Regular cardiac myocyte (primary cell): ENCODE data around the gene SIGLEC7. TPM values are rescaled to one million over a fixed set of nuclear protein-coding genes. Genes with fewer than 3 reads are reported as not detected.

ENCODE experiments used
- total RNA-seq: library from RNA; depleted of rRNA; stranded (reverse); fragments of >200 nt; gene quantifications from 2 replicates; pipeline ENCODE4 v1.2.3, GENCODE V29; 2014

The SIGLEC7 gene
- total RNA-seq = not detected in 2 replicates

DNA sequence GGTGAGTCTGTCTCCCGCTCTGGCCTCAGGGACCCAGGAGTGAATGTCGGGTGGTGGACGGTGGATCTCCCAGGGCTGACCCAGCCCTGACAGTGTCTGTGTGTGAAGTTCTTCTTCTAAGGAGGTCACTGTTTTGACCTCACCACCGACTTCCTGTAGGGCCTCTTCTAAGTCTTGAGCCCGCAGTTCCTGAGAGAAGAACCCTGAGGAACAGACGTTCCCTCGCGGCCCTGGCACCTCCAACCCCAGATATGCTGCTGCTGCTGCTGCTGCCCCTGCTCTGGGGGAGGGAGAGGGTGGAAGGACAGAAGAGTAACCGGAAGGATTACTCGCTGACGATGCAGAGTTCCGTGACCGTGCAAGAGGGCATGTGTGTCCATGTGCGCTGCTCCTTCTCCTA, at the start of gene SIGLEC7:
Gene SIGLEC7, plus strand, starts transcription at position 183 of the 400 bp plus-strand sequence. Its CDS starts 69 bp downstream, at position 252.

DNA sequence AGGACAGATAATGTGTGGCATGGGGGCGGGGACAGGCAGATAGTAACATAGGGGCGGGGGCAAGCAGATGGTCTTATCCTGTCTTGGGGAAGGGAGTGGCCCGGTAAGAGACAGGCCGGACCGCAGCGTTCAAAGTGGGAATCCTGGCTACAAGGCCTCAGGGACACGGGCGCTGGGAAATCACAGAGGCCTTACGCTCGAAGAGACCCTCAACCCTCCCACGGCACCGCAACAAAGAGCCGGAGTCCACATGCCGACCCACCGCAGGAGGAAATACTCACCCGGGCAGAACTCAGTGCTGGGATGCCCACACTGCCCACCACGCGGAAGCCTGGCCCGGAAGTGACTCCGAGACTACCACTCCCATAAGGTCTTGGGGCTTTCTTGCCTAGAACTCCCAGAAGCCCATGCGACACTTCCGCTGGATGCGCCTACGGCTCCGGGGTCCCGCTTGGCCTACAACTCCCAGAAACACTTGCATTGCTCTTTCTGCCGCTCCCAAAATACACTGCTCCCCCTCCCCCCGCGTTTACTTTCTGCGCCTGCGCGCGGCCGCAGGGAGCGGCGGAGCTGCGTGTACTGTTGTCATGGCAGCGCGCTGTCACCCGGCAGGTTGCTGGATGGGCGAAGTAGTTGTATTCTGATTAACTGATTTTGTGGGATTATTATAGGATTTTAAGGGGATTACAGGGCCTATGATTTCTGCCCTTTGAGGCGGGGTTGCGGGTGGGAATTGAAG, 33.9 kb upstream of the SIGLEC7 start, which contains the start of gene CTU1:
Gene CTU1, minus strand, starts transcription at position 344 of the 739 bp plus-strand sequence. CDS start 3,840 bp downstream, outside the sequence.

DNA sequence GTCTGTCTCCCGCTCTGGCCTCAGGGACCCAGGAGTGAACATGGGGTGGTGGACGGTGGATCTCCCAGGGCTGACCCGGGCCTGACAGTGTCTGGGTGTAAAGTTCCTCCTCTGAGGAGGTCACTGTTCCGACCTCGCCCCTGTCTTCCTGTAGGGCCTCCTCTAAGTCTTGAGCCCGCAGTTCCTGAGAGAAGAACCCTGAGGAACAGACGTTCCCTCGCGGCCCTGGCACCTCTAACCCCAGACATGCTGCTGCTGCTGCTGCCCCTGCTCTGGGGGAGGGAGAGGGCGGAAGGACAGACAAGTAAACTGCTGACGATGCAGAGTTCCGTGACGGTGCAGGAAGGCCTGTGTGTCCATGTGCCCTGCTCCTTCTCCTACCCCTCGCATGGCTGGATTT, 17.4 kb upstream of the SIGLEC7 start, which contains the start of gene SIGLEC9:
Gene SIGLEC9, plus strand, starts transcription at position 178 of the 400 bp plus-strand sequence. Its CDS starts 69 bp downstream, at position 247.

Other genes starting within 250 kb of the SIGLEC7 start
- not detected in 2 replicates for gene KLK4, start 230.9 kb upstream of the SIGLEC7 start, total RNA-seq
- gene KLK5, start 189.3 kb upstream of the SIGLEC7 start, total RNA-seq = under 0.01 TPM in 1 of 2 replicates, not detected in the other
- gene KLK6, start 172.7 kb upstream of the SIGLEC7 start, total RNA-seq = not detected in 2 replicates
- gene KLK7, start 158.4 kb upstream of the SIGLEC7 start, total RNA-seq = not detected in 2 replicates
- not detected in 2 replicates for gene KLK8, start 140.7 kb upstream of the SIGLEC7 start, total RNA-seq
- gene KLK10, start 122.6 kb upstream of the SIGLEC7 start, total RNA-seq = not detected in 2 replicates
- gene KLK11, start 115.7 kb upstream of the SIGLEC7 start, total RNA-seq = not detected in 2 replicates
- gene KLK12, start 107.3 kb upstream of the SIGLEC7 start, total RNA-seq = not detected in 2 replicates
- not detected in 2 replicates for gene KLK13, start 77.2 kb upstream of the SIGLEC7 start, total RNA-seq
- gene KLK14, start 59.4 kb upstream of the SIGLEC7 start, total RNA-seq = not detected in 2 replicates
- gene CTU1, start 33.9 kb upstream of the SIGLEC7 start, total RNA-seq = 7.0 and 8.4 TPM in 2 replicates
- 0.19 and 0.28 TPM in 2 replicates for gene SIGLEC9, start 17.4 kb upstream of the SIGLEC7 start, total RNA-seq
- gene CD33, start 82.8 kb downstream of the SIGLEC7 start, total RNA-seq = not detected in 2 replicates
- not detected in 2 replicates for gene SIGLECL1, start 108.8 kb downstream of the SIGLEC7 start, total RNA-seq
- under 0.01 TPM in 1 of 2 replicates, not detected in the other for gene IGLON5, start 169.3 kb downstream of the SIGLEC7 start, total RNA-seq
- 0.38 and 0.85 TPM in 2 replicates for gene VSIG10L, start 199.8 kb downstream of the SIGLEC7 start, total RNA-seq
- gene ETFB, start 224.1 kb downstream of the SIGLEC7 start, total RNA-seq = 107 and 182 TPM in 2 replicates
- gene CLDND2, start 226.7 kb downstream of the SIGLEC7 start, total RNA-seq = not detected in 2 replicates
- not detected in 2 replicates for gene NKG7, start 230.4 kb downstream of the SIGLEC7 start, total RNA-seq
- gene LIM2, start 245.7 kb downstream of the SIGLEC7 start, total RNA-seq = not detected in 2 replicates
- not detected in 2 replicates for gene C19orf84, start 248.3 kb downstream of the SIGLEC7 start, total RNA-seq